ENCODE data around the gene ICE2.

ICE2 gene

GRCh38 chr15:60523056-60523455 lies 44.1 kb upstream of the ICE2 start:
- no peak for ATAC-seq
- no peak for TF ChIP-seq TCF4 (CRISPR knock-in tag; IDR thresholded peaks at IDR 0.05; ENCODE audit: borderline replicate concordance)
- no peak for TF ChIP-seq ZFP30 (CRISPR knock-in tag; IDR thresholded peaks at IDR 0.05)
- no peak for TF ChIP-seq TOX (CRISPR knock-in tag; IDR thresholded peaks at IDR 0.05; ENCODE audit: borderline replicate concordance)
- TF ChIP-seq ESRRG (CRISPR knock-in tag; IDR thresholded peaks at IDR 0.05), result no peak
- no peak for TF ChIP-seq ZNF70 (CRISPR knock-in tag; IDR thresholded peaks at IDR 0.05)
- TF ChIP-seq RARB (CRISPR knock-in tag; IDR thresholded peaks at IDR 0.05), result no peak
- no peak for TF ChIP-seq ZNF8 (CRISPR knock-in tag; IDR thresholded peaks at IDR 0.05)
- TF ChIP-seq ISL1 (CRISPR knock-in tag; IDR thresholded peaks at IDR 0.05), result no peak
- no peak for TF ChIP-seq ARNTL (CRISPR knock-in tag; IDR thresholded peaks at IDR 0.05; ENCODE audit: borderline replicate concordance, low read depth)
- TF ChIP-seq ZC3H10 (CRISPR knock-in tag; IDR thresholded peaks at IDR 0.05), result no peak
- TF ChIP-seq TSHZ2 (CRISPR knock-in tag; IDR thresholded peaks at IDR 0.05), result no peak
- TF ChIP-seq ZNF565 (CRISPR knock-in tag; conservative IDR thresholded peaks at IDR 0.05; ENCODE audit: low read depth), result no peak

GRCh38 chr15:60520825-60521368 lies 42.0 kb upstream of the ICE2 start:
- ATAC-seq, result peak; percentile 94
- TF ChIP-seq ESRRG (CRISPR knock-in tag; IDR thresholded peaks at IDR 0.05) (no peak), TOX (CRISPR knock-in tag; IDR thresholded peaks at IDR 0.05; ENCODE audit: borderline replicate concordance) (no peak), CREB5 (CRISPR knock-in tag; IDR thresholded peaks at IDR 0.05; ENCODE audit: low read depth) (no peak), ISL1 (CRISPR knock-in tag; IDR thresholded peaks at IDR 0.05) (no peak), ZFP30 (CRISPR knock-in tag; IDR thresholded peaks at IDR 0.05) (no peak), SNAI2 (CRISPR knock-in tag; IDR thresholded peaks at IDR 0.05) (no peak), PATZ1 (CRISPR knock-in tag; IDR thresholded peaks at IDR 0.05; ENCODE audit: borderline replicate concordance) (no peak), ZC3H10 (CRISPR knock-in tag; IDR thresholded peaks at IDR 0.05) (no peak), ZNF565 (CRISPR knock-in tag; conservative IDR thresholded peaks at IDR 0.05; ENCODE audit: low read depth) (no peak), CSRNP3 (CRISPR knock-in tag; IDR thresholded peaks at IDR 0.05) (no peak), OSR1 (CRISPR knock-in tag; IDR thresholded peaks at IDR 0.05) (no peak), ARNTL (CRISPR knock-in tag; IDR thresholded peaks at IDR 0.05; ENCODE audit: borderline replicate concordance, low read depth) (no peak), CSDC2 (CRISPR knock-in tag; IDR thresholded peaks at IDR 0.05) (no peak), TSHZ2 (CRISPR knock-in tag; IDR thresholded peaks at IDR 0.05) (no peak), TCF4 (CRISPR knock-in tag; IDR thresholded peaks at IDR 0.05; ENCODE audit: borderline replicate concordance) (no peak), RARB (CRISPR knock-in tag; IDR thresholded peaks at IDR 0.05) (no peak), ZNF8 (CRISPR knock-in tag; IDR thresholded peaks at IDR 0.05) (no peak)
